ENCODE measurements around the gene FXYD6. TPM values are rescaled to one million over a fixed set of nuclear protein-coding genes. Genes with fewer than 3 reads are reported as not detected.

FXYD6 gene
- polyA plus RNA-seq, 1 of the 3 experiments (the other 2 are of a cell fraction) = 1.4 TPM

DNA sequence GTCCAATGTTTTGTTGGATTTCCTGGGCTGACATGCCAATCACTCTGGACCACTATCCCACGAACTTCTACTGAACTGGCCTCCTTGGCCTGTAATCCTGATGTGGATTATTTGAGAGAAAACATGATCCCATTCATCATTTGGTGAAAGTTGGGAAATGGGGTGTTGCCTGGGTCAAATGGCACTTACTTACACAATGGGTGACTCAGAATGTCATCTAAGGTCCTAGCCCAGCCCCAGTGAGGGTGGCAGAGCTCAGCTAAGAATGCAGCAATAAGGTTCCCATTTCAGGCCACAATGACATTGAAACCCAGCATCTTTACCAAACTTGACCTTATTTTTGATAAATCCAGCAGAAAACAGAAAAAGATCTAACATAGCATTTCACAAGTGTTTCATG lies 71.4 kb downstream of the FXYD6 start:
- TF ChIP-seq TEAD4 (IDR thresholded peaks at IDR 0.05; ENCODE audit: borderline replicate concordance, insufficient read depth) (no peak), IRF3 (IDR thresholded peaks at IDR 0.05; ENCODE audit: low read depth, low read length) (no peak), NFIC (IDR thresholded peaks at IDR 0.05; ENCODE audit: borderline replicate concordance) (no peak)
- TF ChIP-seq, protein P1, sequence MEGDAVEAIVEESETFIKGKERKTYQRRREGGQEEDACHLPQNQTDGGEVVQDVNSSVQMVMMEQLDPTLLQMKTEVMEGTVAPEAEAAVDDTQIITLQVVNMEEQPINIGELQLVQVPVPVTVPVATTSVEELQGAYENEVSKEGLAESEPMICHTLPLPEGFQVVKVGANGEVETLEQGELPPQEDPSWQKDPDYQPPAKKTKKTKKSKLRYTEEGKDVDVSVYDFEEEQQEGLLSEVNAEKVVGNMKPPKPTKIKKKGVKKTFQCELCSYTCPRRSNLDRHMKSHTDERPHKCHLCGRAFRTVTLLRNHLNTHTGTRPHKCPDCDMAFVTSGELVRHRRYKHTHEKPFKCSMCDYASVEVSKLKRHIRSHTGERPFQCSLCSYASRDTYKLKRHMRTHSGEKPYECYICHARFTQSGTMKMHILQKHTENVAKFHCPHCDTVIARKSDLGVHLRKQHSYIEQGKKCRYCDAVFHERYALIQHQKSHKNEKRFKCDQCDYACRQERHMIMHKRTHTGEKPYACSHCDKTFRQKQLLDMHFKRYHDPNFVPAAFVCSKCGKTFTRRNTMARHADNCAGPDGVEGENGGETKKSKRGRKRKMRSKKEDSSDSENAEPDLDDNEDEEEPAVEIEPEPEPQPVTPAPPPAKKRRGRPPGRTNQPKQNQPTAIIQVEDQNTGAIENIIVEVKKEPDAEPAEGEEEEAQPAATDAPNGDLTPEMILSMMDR (IDR thresholded peaks at IDR 0.05) = no peak
- POLR2A ChIA-PET = no interaction called here
- WGBS (ENCODE audit: low lambda C conversion rate) = 0% methylated on average over 1 of the region's 1 CpG
- Histone ChIP-seq H2AFZ (ENCODE audit: low read depth) (no peak overlapping the region), H3K4me3 (ENCODE audit: low read depth in 2 of 2, low read length in 1 of 2) (no peak overlapping the region), H3K79me2 (ENCODE audit: insufficient read depth) (no peaks in the 10 kb centered on the region), H3F3A (replicated peaks; ENCODE audit: insufficient read depth) (no peaks in the 10 kb centered on the region), H3K27me3 (ENCODE audit: insufficient read depth) (peaks cover 25% of the 10 kb centered on the region; the same call in 1 of the 2 replicates), H4K20me1 (ENCODE audit: insufficient read depth) (no peaks in the 10 kb centered on the region), H3K4me2 (no peak overlapping the region), H3K9ac (no peak overlapping the region), H3K9me2 (no peaks in the 10 kb centered on the region), H3K9me3 (no peaks in the 10 kb centered on the region), H3K4me1 (ENCODE audit: control insufficient read depth in 1 of 2, insufficient read depth in 2 of 2, low read depth in 1 of 2, low read length in 1 of 2) (peaks cover 0 to 5% of the 10 kb centered on the region in 2 experiments; a peak in 1 of 4 replicates), H3K36me3 (replicated peaks in 1 of 2; ENCODE audit: control insufficient read depth in 1 of 2, insufficient read depth in 2 of 2, low read length in 1 of 2) (no peaks in the 10 kb centered on the region), H3K27ac (ENCODE audit: low read depth in 2 of 2, low read length in 1 of 2) (no peak overlapping the region)
- no peak for DNase-seq
- CTCF ChIA-PET = interaction anchor here (0.8 to 15.4 kb wide), 8 partner anchors 10 to 379 kb away, joined by 3 to 449 read pairs (median 67); partner anchors contain the start of gene FXYD2

- CTCF ChIA-PET = interaction anchor here (1.4 to 15.4 kb wide), 6 partner anchors 9 to 378 kb away, joined by 3 to 449 read pairs (median 143); partner anchors contain the start of gene FXYD2
- no peaks in the 10 kb centered on the region for H3F3A ChIP-seq (replicated peaks; ENCODE audit: insufficient read depth)
- no peak overlapping the region for H3K4me3 ChIP-seq (ENCODE audit: low read depth in 2 of 2, low read length in 1 of 2)
- H3K79me2 ChIP-seq (ENCODE audit: insufficient read depth) = no peaks in the 10 kb centered on the region
- H3K27ac ChIP-seq (ENCODE audit: low read depth in 2 of 2, low read length in 1 of 2) = no peak overlapping the region
- H3K9me2 ChIP-seq = no peaks in the 10 kb centered on the region
- H3K36me3 ChIP-seq (replicated peaks in 1 of 2; ENCODE audit: control insufficient read depth in 1 of 2, insufficient read depth in 2 of 2, low read length in 1 of 2) = no peaks in the 10 kb centered on the region
- H3K9me3 ChIP-seq = no peaks in the 10 kb centered on the region
- peaks cover 29% of the 10 kb centered on the region; the same call in 1 of the 2 replicates for H3K27me3 ChIP-seq (ENCODE audit: insufficient read depth)
- POLR2A ChIA-PET = no interaction called here
- H3K9ac ChIP-seq = no peak overlapping the region
- peaks cover 0 to 2% of the 10 kb centered on the region in 2 experiments; a peak in 1 of 4 replicates for H3K4me1 ChIP-seq (ENCODE audit: control insufficient read depth in 1 of 2, insufficient read depth in 2 of 2, low read depth in 1 of 2, low read length in 1 of 2)
- H4K20me1 ChIP-seq (ENCODE audit: insufficient read depth) = no peaks in the 10 kb centered on the region
- no peak overlapping the region for H2AFZ ChIP-seq (ENCODE audit: low read depth)
- TF ChIP-seq MXI1 (IDR thresholded peaks at IDR 0.05; ENCODE audit: low read depth, low read length) (no peak), NRF1 (IDR thresholded peaks at IDR 0.05; ENCODE audit: low read depth, low read length) (no peak), PBX3 (IDR thresholded peaks at IDR 0.05) (no peak), MEF2A (IDR thresholded peaks at IDR 0.05; ENCODE audit: borderline replicate concordance, low read depth) (no peak)
- H3K4me2 ChIP-seq = no peak overlapping the region
- WGBS (ENCODE audit: low lambda C conversion rate) = 85% methylated on average over 4 of the region's 8 CpGs
- DNase-seq = no peak
These were observed 72.6 kb downstream of the FXYD6 start for GRCh38 chr11:117803896-117804295.
